Measurements from ENCODE around the gene CELF3.

Gene CELF3

DNA sequence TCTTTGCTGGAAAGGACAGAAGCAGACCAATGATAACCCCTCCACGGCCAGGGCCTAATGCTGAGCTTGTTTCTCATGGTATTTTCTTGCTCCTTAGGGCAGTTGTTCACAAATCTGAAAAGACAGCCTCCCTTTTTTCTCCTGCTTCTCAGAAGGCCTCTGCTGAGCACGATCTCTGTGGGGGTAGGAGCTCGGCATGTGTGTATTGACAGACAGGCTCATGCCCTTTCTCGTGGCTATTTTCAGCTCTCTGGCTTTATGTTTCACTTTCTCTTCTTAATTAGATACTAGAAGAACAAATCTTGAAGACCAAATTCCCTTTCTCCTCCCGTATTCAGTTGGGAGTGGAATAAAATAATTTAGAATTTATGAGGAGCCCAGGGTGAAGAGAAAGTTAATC lies 4.0 kb upstream of the CELF3 start:
- DNase-seq: no peak

DNA sequence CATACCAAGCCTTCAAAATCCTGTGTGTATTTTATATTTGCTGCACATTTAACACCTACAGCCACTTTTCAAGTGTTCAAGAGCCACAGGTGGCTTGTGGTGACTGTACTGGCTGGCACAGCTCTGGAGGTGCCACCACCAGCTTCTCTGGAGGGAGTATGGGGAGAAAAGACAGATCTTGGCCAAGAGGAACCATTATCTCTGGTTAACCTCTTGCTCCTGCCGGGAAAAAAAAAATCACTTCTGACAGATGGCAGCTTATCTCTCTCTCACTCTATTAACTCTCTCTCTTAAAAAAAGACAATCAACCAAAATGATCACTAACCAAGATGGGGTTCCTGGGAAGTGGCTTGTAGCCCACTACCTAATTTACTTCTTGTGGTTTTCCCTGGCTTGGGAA lies 3.5 kb upstream of the CELF3 start:
- no peak for DNase-seq

DNA sequence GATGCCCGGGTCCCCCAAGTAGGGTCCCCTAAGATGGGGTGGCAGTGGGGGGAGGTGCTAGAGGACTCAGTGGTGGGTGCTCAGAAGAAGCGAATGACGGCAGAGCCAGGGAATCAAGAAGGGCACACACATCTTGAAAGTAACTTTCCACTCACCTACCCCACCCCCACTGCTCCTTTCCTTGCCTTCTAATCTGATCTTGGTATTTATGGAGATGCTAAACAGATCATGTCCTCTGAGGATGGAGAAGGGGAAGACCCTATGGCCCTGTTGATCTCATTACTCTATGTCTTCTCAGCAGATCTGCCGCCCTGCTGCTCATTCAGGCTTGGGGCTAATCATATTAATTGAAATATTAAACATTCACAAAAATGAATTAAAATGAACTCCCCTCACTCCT lies 2.1 kb upstream of the CELF3 start:
- DNase-seq: no peak

DNA sequence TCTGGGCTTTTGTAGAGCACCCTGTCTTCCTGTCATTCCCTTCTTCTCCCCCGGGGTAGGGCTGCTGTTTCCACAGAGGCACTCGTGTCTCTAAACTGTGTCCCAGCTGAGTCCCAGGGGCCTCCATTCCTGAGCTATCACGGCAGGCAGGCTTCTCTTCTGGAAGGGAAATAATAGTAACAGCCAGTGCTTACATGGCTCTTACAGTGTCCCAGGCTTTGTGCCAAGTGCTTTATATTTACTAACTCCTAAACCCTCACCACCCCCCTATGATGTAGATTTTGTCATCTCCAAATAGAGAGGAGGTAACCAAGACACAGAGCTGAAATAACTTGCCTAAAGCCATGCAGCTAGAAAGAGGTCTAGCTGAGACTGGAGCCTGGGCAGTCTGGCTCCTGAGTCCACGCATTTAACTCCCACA lies 1.4 kb upstream of the CELF3 start:
- no peak for DNase-seq

DNA sequence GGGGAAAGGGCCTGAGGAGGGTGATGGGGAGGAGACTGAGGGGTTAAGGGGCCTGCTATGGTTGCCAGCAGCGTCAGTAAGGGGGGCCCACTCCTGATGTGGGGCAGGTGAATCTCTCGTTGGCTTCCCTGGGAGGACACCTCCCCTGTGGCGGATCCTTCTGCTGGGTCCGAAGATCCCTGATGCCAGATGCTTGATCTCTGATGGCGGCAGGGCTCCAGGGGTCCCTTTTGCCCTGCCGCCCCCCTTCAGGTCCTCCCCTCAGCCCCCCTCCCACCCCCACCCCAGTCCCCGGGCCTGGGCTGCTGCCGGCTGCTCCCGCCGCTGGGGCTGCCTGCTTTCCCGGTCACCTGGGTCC lies 219 bp downstream of the CELF3 start:
- no peak for DNase-seq

DNA sequence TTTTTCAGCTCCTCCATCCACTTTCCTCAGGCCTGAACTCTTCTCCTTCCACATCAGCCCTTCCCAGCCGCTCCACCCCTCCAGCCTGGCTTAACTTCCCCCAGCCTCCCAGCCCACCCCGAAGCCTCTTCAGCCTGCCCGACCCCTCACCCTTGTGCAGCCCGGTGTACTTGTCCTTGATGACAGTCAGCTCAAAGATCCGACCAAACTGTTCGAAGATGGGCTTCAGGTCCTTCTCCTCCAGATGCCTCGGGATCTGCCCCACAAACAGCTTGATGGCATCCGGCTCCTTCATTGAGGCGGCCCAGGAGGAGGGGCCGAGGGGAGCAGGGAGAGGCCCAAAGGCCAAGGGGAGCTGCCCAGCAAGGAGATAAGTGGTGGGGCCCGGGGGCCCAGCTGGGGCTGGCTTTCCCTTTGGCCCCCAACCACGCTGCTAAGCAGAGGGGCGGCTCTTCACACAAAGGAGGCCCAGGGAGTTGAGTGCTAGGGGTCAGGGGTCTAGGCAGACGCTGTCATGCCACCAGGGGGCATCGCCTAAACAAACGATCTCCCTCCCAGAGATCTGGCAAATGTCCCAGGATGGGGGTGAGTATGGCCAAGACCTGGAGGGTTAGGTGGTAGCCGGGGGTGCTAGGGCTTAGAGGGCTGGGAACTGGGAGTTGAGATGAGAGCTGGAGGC lies 738 bp downstream of the CELF3 start:
- DNase-seq: peak; percentile 65

DNA sequence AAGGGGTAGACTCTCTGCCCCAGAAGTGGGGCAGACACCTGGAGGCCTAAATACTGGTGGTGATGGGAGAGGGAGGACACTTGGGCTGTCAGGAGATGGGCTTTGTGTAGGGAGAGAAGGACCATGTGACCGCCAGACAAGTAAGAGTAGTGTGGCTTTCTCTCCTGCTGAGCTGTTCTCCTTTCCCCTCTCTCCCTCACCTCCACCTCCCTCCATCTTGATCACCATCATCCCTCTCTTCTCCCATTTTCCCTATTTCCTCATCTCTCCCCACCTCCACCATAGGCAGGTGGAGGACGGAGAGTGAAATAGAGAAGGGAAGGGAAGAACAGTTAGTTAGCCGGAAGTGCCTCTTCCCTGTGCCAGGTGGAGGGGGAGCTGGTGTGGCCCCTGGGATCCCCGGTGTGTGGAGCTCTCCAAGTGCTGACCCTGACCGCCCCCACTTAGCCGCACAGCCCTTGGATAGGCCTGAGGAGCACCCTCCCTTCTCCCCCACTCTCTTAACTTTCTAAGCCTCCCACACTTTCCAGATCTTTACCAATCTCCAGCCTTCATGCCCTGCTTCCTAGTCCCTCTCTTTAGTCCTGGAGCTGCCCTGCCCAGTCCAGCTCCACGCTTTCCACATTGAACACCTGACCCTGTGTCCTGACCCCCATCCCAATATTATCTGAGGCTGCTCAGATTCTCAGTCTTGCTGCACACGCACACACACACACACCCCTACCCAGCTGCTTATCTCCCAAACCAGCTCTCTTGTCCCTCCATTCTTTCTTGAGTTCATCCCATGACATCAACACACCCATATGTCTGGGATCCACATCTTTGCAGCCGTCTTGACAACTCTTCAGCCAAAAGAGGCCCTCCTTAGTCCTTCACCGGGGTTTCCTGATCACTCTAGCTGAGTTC lies 1.5 kb downstream of the CELF3 start:
- DNase-seq: no peak

DNA sequence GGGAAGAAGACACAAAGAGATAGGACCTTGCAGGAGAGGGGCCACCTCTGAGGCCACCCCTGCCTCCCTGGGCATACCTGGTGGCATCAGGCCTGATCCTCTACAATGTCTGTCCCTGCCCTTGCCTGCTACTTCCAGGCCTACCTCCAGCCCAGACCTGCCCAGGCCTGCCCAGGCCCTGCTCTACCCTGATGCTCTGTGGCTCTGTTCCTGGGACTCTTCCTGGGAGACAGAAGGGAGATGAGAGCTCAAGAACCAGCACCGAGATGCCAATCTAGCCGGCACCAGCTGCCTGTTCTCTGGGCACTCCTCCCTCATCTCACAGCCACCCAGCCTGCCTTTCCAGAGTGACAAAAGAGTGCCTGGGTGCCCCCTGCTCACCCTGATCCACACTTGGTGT lies 2.7 kb downstream of the CELF3 start:
- DNase-seq: no peak

DNA sequence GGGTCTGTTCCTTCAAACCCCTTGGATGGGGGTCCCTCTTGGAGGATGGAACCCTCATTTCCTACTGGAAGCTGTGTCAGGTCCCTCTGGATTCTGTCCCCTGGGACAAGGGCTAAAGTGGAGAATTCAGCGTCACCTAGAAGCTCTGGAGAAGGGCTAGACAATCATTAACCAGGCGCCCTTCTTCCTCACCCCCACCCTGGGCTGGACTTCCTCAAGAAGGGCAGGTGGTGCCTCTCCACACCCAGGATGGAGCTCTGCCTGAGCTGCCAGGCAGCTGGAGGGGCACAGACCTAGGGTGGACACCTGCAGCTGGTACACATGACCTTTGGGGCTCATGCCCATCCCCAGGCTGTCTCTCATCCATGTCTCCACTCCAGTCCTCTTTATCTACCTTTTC lies 3.6 kb downstream of the CELF3 start:
- no peak for DNase-seq

DNA sequence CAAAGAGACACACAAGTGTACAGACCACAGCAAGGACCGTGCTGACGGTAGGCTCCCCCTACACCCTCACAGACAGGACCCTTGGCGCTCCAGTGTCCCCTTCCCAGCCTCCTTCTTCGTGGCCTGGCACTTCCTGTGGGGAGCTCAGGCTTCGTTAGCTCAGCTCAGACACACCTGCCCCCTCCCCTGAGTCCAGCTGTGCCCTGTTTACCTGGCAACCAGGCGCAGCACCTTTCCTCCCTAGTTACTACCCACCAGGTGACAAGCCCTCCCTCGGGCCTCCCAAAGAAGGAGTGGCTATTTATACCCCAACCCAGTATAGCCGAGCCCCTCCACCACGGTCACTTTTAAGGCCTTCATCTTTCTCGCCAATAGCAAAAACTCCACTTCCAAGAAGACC lies 4.7 kb downstream of the CELF3 start:
- DNase-seq: no peak

DNA sequence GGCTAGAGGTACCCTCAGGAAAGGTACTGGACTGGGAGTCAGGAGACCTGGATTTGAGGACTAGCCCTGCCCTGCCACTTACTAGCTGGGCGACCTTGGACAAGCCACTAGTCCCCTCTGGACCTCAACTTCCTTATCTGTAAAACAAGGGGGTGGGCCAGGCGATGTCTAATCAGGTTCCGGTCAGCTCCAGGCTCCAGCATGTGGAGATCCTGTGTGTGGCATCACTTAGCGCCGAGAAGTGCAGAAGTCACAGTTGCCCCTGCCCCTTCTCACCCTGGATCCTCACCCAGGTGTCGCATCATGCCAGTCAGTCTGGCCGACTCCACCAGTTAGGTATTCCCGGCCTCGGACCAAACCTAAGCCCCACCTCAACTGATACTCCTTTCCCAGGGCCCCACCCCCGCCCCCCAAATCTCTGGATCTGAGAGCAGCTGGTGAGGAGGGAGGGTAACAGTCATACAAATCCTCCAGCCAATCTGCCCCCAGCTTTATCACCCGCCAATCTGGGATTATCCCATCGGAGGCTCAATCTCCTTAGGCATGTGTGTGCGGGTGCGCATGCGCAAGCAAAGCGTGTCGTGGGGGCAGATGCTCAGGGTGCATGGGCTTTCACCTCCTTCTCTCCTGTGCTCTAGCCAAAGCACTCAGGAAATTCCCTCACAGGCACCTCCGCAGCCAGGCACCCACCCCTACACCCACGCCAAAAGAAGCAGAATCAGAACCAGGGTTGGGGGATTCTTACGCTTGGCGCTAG lies 5.4 kb downstream of the CELF3 start:
- no peak for DNase-seq

DNA sequence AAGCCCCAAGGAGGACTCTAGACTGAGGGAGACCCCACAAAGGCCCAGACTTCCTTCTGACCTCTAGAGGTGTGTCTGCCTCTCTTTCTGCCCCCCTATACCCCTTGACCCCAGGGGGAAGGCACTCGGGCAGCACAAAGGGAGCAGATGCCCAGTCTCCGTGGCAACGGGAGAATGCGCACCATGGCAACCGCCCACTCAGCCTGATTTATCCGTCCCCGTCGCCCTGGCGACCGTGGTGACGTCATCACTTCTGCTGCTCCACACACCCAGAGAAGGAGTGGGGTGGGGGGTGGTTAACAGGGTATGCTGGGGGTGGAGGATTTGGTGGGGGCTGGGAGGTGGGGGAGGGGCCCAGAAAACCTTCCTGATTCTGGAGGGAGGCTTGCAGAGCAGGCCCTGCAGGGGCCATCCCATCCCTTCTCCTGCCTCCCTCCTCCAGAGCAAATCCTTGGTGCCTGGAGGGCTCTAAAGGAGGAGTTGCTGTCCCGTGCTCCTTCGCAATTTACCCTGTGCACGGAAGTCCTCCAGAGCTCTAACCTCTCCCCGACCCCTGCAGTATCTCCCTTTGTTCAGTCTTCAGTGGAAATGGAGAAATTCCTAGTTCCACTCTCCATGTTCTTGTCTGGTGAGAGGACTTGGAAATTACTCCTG lies 6.3 kb downstream of the CELF3 start:
- no peak for DNase-seq

DNA sequence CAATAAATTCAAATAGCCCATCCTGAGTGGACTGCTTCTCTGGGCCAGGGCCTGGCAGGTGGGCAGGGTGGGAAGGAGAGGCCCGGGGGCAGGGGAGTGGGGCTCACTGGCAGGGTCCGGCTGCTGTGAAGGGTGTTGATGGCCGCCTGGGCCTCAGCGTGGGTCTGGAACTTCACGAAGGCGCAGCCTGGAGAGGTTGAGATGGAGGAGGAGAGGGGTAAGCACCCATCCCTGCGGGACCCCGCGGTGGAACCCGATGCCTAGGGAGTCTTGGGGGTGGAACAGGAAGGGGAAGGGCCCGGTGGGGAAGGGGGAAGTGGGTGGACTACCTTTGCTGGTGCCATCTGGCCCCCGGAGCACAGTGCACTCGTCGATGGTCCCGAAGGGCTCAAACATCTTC lies 7.7 kb downstream of the CELF3 start:
- no peak for DNase-seq

DNA sequence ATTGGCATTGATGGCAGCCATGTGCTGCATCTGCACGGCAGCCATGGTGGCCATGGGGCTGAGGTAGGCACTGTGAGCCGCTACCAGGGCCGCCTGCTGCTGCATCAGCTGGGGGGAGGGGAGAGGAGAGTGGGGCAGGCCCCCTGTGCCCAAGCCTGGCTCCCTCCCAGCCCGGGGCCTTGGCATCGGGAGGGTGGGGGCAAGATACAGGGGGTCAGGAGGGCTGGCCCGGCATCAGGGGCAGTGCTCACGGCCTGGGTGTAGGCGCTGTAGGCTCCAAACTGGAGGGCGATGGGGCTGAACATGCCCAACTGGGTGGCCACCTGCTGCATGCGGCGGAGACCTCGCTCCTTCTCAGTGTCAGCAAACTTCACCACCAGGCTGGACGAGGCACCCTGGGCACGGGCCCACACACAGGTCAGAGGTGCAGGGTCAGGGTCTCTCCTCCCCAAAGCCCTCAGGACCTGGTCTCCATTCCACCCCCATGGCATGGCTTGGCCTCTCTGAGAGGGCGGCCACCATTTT lies 9.0 kb downstream of the CELF3 start:
- no peak for DNase-seq

DNA sequence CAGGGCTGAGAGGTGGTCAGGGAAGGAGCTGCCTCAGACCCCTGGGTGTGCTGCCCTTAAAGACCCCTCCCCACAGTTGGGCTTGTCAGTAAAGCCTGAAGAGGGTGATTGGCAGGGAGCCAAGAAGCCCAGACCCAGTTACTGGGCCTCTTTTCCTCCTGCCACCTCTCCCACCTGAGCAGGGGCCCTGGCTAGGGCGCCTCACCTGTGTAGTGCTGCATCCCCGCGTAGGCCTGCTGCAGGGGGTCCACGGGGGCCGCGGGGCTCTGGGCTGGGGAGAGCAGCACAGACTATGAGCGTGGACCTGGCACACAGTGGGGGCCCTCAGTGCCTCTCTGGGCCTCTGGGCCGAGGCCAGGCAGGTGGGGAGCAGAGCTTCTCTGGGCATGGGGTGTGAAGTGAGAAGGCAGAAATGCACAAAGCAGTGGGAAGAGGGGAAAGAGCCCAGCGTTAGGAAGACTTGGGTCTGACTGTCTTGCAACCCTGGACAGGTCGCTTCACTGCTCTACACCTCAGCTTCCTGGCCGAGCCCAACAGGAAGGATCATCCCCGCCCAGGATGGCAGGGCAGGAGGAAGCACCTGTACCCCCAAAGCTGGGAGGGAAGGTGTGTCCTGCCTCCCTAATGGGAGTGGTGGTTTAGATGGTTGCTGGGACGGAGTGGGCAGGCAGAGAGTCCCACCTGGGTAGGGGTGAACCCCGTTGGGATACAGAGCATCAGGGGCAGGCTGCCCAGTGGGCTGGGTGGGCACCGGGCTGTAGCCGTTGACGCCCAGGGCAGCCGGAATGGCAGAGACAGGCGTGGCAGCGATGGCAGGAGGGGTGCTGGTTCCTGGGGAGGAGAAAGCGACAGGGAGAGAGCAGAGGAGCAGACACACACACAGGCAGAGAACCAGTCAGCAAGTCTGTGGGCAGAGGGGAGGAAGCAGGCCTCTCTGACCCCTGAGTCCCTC lies 9.9 kb downstream of the CELF3 start:
- no peak for DNase-seq

DNA sequence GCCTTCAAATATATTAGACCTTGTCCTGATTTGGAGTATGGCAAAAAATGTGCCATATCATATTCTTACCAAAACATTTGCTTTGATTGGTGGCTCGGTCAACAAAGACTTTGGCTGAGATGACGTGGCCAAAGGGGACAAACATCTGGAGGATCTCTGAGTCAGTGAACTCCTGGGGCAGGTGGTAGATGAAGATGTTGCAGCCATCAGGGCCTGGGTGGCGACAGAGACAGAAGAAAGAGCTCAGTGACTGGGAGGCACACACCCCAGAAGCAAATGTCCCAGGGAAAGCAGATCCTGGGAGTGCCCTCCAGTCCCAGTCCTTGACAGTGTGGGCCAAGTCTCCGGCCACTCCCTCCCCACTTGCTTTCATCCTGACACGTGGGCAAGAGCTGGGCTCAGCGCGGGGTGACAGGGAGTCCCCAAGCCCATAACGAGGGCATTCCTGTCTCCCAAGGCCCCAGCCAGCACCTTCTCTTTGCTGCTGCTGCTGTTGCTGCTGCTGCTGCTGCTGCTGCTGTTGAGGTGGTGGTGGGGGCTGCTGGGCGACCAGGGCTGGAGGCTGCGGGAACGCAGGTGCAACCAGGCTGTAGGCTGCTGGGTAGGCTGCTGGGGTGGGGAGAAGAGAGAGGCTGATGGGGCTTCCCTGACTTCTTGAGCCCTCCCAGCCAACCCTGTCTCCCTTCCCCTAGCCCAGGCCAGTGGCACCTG lies 10.7 kb downstream of the CELF3 start:
- DNase-seq: no peak

DNA sequence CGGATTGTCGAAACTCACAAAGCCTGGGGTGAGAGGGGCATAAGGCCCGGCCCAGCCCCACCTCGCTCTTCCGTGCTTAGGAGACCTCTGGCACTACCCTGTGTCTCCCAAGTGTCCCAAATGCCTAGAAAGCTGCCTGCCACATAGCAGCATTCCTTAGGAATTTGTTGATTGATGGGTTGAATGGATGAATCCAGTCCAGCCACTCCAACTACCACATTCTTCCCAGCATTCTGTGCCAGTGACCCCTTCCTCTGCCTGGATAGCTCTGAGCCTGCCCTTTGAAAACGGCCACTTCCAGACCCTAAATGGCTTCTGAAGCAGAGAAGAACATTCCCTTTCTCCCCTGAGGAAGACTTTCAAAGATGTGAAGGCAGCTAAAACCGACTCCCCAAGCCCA lies 11.5 kb downstream of the CELF3 start:
- DNase-seq: no peak

DNA sequence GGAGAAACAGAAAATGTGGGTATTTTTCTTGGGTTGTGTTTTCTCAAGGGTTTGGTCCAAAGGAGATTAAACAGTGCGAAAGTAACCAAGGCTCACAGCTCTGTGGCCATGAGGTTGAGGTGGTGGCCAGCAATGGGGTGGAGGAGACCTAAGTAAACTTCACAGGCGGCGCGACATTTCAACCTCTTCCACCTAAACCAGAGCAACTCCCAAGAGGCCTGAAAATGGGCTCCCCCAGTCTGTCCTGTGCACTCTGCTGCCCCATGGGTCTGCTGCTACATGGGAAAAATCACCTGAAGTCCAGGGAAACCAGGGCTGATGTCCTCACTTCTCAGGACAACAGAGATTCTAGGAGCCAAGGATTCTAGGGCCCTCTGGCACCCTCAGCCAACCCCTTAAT lies 12.4 kb downstream of the CELF3 start:
- DNase-seq: no peak

DNA sequence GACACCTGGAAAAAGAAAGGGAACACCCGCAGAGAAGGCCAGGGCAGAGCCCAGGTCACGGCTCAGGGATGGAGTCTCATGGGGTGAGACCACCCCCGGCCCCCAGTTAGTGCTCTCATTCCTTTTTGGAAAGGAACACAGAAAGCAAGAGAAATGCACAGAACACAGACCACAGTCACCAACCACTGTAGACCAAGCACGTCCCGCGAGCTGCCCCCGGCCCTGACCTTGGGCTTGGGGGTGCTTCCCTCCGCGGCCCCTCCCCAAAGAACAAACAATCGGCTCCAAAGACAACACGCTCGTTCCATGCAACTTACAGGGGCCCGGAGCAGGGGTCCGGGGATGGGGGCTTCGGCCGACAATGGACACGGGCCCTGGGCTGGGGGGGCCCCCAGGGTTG lies 12.8 kb downstream of the CELF3 start:
- DNase-seq: no peak

DNA sequence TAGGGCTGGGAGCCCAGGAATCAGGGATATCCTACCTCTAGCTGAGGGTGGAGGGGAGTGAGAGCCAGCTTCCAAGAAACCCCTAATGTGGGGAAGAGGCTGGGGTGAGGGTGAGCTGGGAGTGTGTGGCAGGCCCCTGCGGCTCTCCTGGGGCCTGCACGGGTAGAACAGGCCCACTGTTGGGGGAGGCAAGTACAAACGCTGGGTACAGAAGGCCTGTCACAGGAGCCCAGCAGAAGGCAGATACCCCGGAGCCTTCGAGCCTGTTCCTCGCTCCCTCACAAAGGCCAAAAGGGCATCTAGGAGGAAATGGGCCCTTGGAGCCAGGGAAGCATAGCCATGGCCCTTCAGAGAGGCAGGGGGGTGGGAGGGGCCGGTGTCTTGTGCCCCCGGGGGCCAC lies 13.7 kb downstream of the CELF3 start:
- DNase-seq: no peak

DNA sequence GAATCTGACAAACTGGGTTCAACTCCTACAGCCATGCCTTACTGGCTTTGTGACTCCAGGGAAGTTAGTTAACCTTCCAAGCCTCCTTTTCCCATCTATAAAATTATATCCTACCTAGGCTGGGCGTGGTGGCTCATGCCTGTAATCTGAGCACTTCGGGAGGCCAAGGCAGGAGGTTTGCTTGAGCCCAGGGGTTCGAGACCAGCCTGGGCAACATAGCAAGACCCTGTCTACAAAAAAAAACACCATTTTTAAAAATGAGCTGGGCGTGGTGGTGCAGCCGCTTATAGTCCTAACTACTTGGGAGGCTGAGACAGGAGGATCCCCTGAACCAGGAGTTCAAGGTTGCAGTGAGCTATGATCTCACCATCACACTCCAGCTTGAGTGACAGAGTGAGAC lies 15.1 kb downstream of the CELF3 start:
- DNase-seq: no peak
